Liver (tissue), 9 donors: Measurements from ENCODE around the gene MTX1. TPM values are rescaled to one million over a fixed set of nuclear protein-coding genes. Genes with fewer than 3 reads are reported as not detected.

ENCODE experiments used
- DNase-seq: peaks from one replicate; pipeline ENCODE4 v3.0.0-alpha.2; 2017; ENCODE audit warnings: low spot score
- H3K27ac ChIP-seq, 2 donors: one replicate each; pipeline ENCODE4 v1.7.0; 2013; ENCODE audit warnings: inconsistent platforms in 2 of 2, low read length in 2 of 2, control low read depth in 1 of 2, low read depth in 1 of 2, mild to moderate bottlenecking in 1 of 2
- H3K27me3 ChIP-seq, 4 donors: one replicate each; pipeline versions ENCODE4 v1.6.1 to v1.7.0; 2013; ENCODE audit warnings: low read length in 3 of 4, inconsistent platforms in 1 of 4, mild to moderate bottlenecking in 1 of 4, moderate library complexity in 1 of 4; ENCODE audit not compliant: control insufficient read depth in 4 of 4, insufficient read depth in 4 of 4
- H3K36me3 ChIP-seq, 4 donors: one replicate each; pipeline versions ENCODE4 v1.6.1 to v1.7.0; 2013; ENCODE audit warnings: low read length in 3 of 4, mild to moderate bottlenecking in 3 of 4, low read depth in 1 of 4, moderate library complexity in 1 of 4; ENCODE audit not compliant: control insufficient read depth in 4 of 4, insufficient read depth in 3 of 4
- H3K4me1 ChIP-seq, 4 donors: one replicate each; pipeline versions ENCODE4 v1.6.1 to v1.7.0; 2013; ENCODE audit warnings: low read length in 3 of 4, mild to moderate bottlenecking in 3 of 4, moderate library complexity in 1 of 4; ENCODE audit not compliant: control insufficient read depth in 4 of 4, insufficient read depth in 4 of 4
- H3K4me3 ChIP-seq, 3 donors: one replicate each; pipeline versions ENCODE4 v1.6.1 to v1.7.0; 2013; ENCODE audit warnings: low read length in 3 of 3, control low read depth in 1 of 3, low read depth in 1 of 3, mild to moderate bottlenecking in 1 of 3
- H3K9ac ChIP-seq, 2 donors: one replicate each; pipeline ENCODE4 v1.7.0; 2013; ENCODE audit warnings: low read length in 2 of 2, mild to moderate bottlenecking in 2 of 2, moderate library complexity in 2 of 2, control low read depth in 1 of 2, low read depth in 1 of 2
- H3K9me3 ChIP-seq, 4 donors: one replicate each; pipeline versions ENCODE4 v1.6.1 to v1.7.0; 2013; ENCODE audit warnings: low read length in 3 of 4; ENCODE audit not compliant: control insufficient read depth in 4 of 4
- EGR1 ChIP-seq, 2 donors: IDR thresholded peaks; 2 replicates each; pipeline ENCODE4 v1.6.1; 2016 to 2018; ENCODE audit warnings: antibody characterized with exemption in 2 of 2, low read depth in 2 of 2
- FOXA1 ChIP-seq: IDR thresholded peaks from 2 replicates; pipeline ENCODE4 v1.6.1; 2016; ENCODE audit warnings: antibody characterized with exemption
- FOXA2 ChIP-seq: IDR thresholded peaks from 2 replicates; pipeline ENCODE4 v1.6.1; 2016; ENCODE audit warnings: antibody characterized with exemption
- GABPA ChIP-seq, 2 donors: IDR thresholded peaks in 1 of 2; conservative IDR thresholded peaks in 1 of 2; 2 replicates each; pipeline ENCODE4 v1.6.1; 2016; ENCODE audit warnings: antibody characterized with exemption in 2 of 2, mild to moderate bottlenecking in 1 of 2, moderate library complexity in 1 of 2
- HNF4A ChIP-seq, 2 donors: conservative IDR thresholded peaks; 2 replicates each; pipeline ENCODE4 v1.6.1; 2016; ENCODE audit warnings: antibody characterized with exemption in 2 of 2, mild to moderate bottlenecking in 2 of 2
- HNF4G ChIP-seq: IDR thresholded peaks from 2 replicates; pipeline ENCODE4 v1.6.1; 2016; ENCODE audit warnings: antibody characterized with exemption
- JUND ChIP-seq, 2 donors: IDR thresholded peaks; 2 replicates each; pipeline ENCODE4 v1.6.1; 2016; ENCODE audit warnings: antibody characterized with exemption in 2 of 2
- NR2F2 ChIP-seq: IDR thresholded peaks from 2 replicates; pipeline ENCODE4 v1.6.1; 2016; ENCODE audit warnings: antibody characterized with exemption
- RAD21 ChIP-seq, 2 donors: IDR thresholded peaks; 2 replicates each; pipeline ENCODE4 v1.6.1; 2016; ENCODE audit warnings: antibody characterized with exemption in 2 of 2, mild to moderate bottlenecking in 2 of 2
- TAF1 ChIP-seq: conservative IDR thresholded peaks from 2 replicates; pipeline ENCODE4 v1.6.1; 2016; ENCODE audit warnings: antibody characterized with exemption, mild to moderate bottlenecking
- YY1 ChIP-seq: IDR thresholded peaks from 2 replicates; pipeline ENCODE4 v1.6.1; 2016; ENCODE audit warnings: antibody characterized with exemption, mild to moderate bottlenecking
- WGBS: extraction: QIAGEN DNeasy Blood & Tissue Kit; methylation state at CpG from one replicate; pipeline ENCODE4 v1.1.7; 2013; 5-methylcytosine and 5-hydroxymethylcytosine counted together
- polyA plus RNA-seq, 2 donors: library from polyadenylated mRNA; stranded (reverse) in 1 of 2; unstranded in 1 of 2; fragments of 200-250 nt in 1 of 2; fragments of >200 nt in 1 of 2; fragmentation: Nextera tagmentation in 1 of 2; extraction: Ambion mirVana in 1 of 2; gene quantifications; one replicate each; pipeline versions ENCODE4 v1.2.1 to v1.2.3, GENCODE V29; 2013 to 2015
- total RNA-seq, 2 donors: library from RNA; depleted of rRNA; stranded (reverse); fragments of >200 nt; gene quantifications; one replicate each; pipeline ENCODE4 v1.2.3, GENCODE V29; 2014
- TF ChIP-seq, protein P1 (sequence below): IDR thresholded peaks from 2 replicates; pipeline ENCODE4 v1.6.1; 2016; ENCODE audit warnings: antibody characterized with exemption
- TF ChIP-seq, protein P2 (sequence below): IDR thresholded peaks from 2 replicates; pipeline ENCODE4 v1.6.1; 2016; ENCODE audit warnings: antibody characterized with exemption
- TF ChIP-seq, protein P3 (sequence below): fragments of 150-350 bp; IDR thresholded peaks from 2 replicates; pipeline ENCODE4 v1.5.1; 2017; ENCODE audit warnings: improper control_type of control experiment, low read depth, low read length; ENCODE audit not compliant: missing input control
- TF ChIP-seq, protein P4 (sequence below): IDR thresholded peaks from 2 replicates; pipeline ENCODE4 v1.6.1; 2016; ENCODE audit warnings: antibody characterized with exemption
- donor health status: healthy.
- donor health status: healthy.
- donor health status: healthy.
- donor health status: healthy.
- donor health status: healthy.

Gene MTX1
- total and polyA plus RNA-seq, 4 donors = 19.6 to 38.4 (median 28.5) TPM

DNA sequence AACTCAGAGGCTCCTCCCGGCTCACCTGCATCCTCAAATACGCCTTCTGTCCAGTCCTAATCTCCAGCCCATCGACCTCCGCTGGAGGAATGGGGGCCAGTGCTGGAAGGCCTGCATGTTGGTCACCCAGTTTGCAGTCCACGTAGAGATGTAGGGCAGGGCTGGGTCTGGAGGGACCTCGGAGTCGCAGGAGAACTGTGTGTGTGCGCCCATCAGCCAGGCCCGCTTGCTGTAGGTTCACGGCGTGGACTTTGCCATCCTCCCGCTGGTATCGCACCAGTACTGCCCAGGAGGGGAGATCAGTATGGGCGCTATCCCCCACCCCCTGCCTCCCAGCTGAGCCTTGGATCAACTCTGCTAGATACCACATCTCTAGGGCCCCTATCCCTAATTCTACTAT, 3.5 kb upstream of the MTX1 start (continued):
- TF ChIP-seq, protein P1, sequence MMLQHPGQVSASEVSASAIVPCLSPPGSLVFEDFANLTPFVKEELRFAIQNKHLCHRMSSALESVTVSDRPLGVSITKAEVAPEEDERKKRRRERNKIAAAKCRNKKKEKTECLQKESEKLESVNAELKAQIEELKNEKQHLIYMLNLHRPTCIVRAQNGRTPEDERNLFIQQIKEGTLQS = no peak
- no peak for TF ChIP-seq RAD21 (IDR thresholded peaks at IDR 0.05)

DNA sequence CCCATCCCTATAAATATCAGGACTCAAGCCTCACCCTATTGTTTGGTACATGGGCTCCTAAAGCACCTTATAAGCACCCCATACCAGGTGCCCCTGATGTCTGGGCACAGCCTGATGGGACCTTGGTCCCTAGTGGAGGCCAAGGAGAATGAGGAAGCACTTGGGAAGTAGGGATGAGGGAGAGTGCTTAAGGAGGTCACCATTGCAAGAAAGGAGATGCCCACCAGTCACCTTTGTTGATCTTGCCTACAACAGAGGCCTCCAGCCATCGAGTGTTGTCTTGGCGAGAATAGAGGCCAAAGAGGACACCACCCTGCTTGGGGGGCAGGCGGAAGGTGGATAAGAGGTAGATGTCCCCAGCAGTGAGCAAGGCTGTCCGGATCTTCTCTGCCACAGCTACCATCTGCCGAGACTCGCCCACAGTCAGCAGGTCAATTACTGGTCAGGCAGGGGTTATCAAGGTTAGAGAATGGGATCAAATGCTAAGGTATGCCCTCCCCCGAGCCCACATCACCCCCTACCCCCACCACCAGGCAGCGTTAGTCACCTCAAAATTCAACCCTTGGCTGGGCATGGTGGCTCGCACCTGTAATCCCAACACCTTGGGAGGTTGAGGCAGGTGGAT, 2.4 kb upstream of the MTX1 start:
- no peak overlapping the region for H3K27ac ChIP-seq
- no peak overlapping the region for H3K4me3 ChIP-seq
- H3K36me3 ChIP-seq = peaks cover 0 to 2% (median 0%) of the 10 kb centered on the region in 4 donors
- no peak overlapping the region for H3K9ac ChIP-seq
- TF ChIP-seq TAF1 = no peak
- no peak for TF ChIP-seq FOXA1
- TF ChIP-seq HNF4G = no peak
- TF ChIP-seq HNF4A (conservative IDR thresholded peaks at IDR 0.05) = no peak
- TF ChIP-seq NR2F2 = no peak
- TF ChIP-seq, protein P2, sequence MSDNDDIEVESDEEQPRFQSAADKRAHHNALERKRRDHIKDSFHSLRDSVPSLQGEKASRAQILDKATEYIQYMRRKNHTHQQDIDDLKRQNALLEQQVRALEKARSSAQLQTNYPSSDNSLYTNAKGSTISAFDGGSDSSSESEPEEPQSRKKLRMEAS = no peak
- TF ChIP-seq JUND (IDR thresholded peaks at IDR 0.05) = no peak
- no peak for TF ChIP-seq FOXA2
- TF ChIP-seq, protein P3, sequence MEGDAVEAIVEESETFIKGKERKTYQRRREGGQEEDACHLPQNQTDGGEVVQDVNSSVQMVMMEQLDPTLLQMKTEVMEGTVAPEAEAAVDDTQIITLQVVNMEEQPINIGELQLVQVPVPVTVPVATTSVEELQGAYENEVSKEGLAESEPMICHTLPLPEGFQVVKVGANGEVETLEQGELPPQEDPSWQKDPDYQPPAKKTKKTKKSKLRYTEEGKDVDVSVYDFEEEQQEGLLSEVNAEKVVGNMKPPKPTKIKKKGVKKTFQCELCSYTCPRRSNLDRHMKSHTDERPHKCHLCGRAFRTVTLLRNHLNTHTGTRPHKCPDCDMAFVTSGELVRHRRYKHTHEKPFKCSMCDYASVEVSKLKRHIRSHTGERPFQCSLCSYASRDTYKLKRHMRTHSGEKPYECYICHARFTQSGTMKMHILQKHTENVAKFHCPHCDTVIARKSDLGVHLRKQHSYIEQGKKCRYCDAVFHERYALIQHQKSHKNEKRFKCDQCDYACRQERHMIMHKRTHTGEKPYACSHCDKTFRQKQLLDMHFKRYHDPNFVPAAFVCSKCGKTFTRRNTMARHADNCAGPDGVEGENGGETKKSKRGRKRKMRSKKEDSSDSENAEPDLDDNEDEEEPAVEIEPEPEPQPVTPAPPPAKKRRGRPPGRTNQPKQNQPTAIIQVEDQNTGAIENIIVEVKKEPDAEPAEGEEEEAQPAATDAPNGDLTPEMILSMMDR = no peak
- TF ChIP-seq, protein P1 = no peak
- no peaks in the 10 kb centered on the region for H3K9me3 ChIP-seq
- no peaks in the 10 kb centered on the region for H3K27me3 ChIP-seq
- peaks cover 2 to 28% (median 24%) of the 10 kb centered on the region in 4 donors for H3K4me1 ChIP-seq
- WGBS = 72% methylated on average over 9 of the region's 9 CpGs
- no peak for DNase-seq

DNA sequence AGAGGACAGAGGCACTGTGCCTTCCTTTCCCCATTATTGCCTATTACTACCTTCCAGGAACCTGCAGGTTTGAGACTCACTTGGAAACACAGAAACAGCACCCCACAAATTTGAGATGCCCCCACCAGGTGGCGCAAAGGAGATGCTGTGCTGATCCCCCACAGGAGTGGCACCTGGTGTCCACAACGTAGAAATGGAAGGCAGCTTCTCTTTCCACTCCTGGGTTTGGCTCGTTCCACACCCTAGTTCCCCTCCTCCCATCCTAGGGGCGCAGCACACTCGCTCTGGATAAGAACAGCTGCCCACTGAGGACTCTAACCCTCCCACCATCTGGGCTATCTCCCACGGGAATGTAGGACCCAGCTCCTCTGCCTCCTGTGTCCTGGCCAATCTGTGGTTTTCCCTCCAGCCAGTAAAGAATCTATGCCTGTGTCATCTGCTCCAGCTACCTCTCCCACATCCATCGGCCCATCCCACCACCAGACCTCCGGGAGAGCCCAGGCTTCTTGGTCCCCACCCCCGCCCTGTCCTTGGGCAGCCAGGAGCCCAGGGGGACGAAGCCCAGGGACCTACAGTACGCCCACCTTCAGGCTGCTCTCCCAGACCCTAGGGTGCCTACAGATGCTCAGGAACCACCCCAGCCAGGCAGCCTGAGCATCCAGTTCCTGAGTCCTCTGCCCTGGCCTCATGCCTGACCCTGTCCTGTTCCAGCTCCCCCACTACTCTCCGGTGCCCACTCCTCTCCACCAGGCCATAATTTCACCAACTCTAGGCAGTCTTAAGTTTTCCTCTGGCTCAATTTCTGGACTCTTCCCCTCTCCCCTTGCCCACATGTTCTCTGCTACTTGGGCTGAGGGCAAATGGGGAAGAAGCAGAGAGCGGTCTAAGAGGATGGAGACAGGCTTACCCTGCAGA, 1.3 kb upstream of the MTX1 start:
- Histone ChIP-seq H3K27me3 (no peaks in the 10 kb centered on the region), H3K9ac (no peak overlapping the region), H3K9me3 (no peaks in the 10 kb centered on the region), H3K27ac (peak overlapping the region; percentile 88 to 96), H3K4me3 (no peak overlapping the region), H3K36me3 (peaks cover 0 to 6% (median under 1%) of the 10 kb centered on the region in 4 donors), H3K4me1 (peaks cover 2 to 28% (median 24%) of the 10 kb centered on the region in 4 donors)
- WGBS = 33% methylated on average over 13 of the region's 13 CpGs
- peak; percentile 92 for DNase-seq
- TF ChIP-seq JUND (IDR thresholded peaks at IDR 0.05) = no peak
- peak; percentile 69 for TF ChIP-seq YY1
- no peak for TF ChIP-seq NR2F2
- TF ChIP-seq TAF1 = no peak
- TF ChIP-seq, protein P4, sequence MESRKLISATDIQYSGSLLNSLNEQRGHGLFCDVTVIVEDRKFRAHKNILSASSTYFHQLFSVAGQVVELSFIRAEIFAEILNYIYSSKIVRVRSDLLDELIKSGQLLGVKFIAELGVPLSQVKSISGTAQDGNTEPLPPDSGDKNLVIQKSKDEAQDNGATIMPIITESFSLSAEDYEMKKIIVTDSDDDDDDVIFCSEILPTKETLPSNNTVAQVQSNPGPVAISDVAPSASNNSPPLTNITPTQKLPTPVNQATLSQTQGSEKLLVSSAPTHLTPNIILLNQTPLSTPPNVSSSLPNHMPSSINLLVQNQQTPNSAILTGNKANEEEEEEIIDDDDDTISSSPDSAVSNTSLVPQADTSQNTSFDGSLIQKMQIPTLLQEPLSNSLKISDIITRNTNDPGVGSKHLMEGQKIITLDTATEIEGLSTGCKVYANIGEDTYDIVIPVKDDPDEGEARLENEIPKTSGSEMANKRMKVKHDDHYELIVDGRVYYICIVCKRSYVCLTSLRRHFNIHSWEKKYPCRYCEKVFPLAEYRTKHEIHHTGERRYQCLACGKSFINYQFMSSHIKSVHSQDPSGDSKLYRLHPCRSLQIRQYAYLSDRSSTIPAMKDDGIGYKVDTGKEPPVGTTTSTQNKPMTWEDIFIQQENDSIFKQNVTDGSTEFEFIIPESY = no peak
- peak; percentile 78 to 86 for TF ChIP-seq RAD21 (IDR thresholded peaks at IDR 0.05)
- TF ChIP-seq HNF4G = no peak
- TF ChIP-seq, protein P3 = peak; percentile 79
- no peak for TF ChIP-seq GABPA (IDR thresholded peaks at IDR 0.05 in 1 of 2, conservative IDR thresholded peaks at IDR 0.05 in 1 of 2)
- no peak for TF ChIP-seq EGR1 (IDR thresholded peaks at IDR 0.05; ENCODE audit: low read depth in 2 of 2)
- TF ChIP-seq, protein P1 = no peak
- no peak for TF ChIP-seq HNF4A (conservative IDR thresholded peaks at IDR 0.05)
